SHP77 (cell line): Measurements from ENCODE around the gene POLQ.
"Not testable (repeated sequence)": the region's sequence is repeated elsewhere in the genome, so short reads cannot be mapped to it uniquely, and the experiment has no call there.

ENCODE experiments used
- DNase-seq, 2 experiments: peaks; one replicate each; lab custom pipeline; 2025; lab: John Stamatoyannopoulos, UW

Gene POLQ

DNA sequence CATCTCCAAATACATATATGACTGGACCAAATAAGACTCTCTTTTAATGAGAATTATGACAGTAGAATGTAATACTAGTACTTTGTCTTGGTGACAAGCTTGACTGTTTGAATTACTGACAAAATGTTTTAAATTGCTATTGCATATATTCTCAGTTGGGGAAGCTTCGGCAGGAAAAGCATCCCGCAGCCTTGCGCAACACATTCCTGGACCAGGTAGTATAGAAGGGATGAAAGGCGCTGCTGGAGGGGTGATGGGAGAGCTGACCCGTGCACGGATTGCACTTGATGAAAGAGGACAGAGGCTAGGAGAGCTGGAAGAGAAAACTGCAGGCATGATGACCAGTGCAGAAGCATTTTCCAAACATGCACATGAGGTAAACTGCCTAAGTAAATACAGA lies 127.6 kb downstream of the POLQ start:
- no peak for DNase-seq

DNA sequence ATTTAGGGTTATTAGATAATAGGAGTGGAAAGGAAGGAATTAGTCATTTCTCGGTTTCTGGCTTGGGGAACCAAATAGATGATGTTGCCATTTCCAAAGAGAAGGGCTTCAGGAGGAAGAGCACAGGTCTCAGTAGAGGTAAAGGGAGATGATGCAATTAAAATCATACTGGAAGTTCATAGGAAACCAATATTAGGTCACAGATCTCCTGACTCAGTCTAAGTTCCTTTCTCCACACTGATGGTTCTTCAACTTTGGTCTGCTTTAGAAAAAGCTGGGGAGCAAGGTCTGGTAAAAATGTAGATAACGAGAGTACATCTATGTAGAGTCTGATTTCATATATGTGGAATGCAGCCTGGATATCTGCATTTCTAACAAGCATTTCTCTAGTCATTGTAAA lies 130.9 kb downstream of the POLQ start:
- DNase-seq, result no peak

DNA sequence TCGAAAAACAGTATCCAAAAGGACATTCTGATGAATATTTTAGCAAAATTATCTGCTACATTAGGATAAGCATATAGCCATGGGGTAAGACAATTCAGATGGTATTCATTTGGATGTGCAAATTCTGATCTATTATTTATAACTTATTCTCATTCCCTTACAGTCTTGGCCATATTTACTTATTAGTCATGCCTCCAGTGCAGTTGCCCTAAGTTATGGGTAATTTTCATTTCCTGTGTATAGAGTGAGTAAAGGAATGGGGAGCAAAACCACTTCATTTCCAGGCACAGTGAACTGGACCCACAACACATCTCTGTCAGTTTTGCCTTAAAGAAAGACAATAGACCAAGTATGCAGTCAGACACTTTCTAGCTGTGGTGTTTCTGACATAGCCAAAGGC lies 134.3 kb downstream of the POLQ start:
- no peak for DNase-seq

DNA sequence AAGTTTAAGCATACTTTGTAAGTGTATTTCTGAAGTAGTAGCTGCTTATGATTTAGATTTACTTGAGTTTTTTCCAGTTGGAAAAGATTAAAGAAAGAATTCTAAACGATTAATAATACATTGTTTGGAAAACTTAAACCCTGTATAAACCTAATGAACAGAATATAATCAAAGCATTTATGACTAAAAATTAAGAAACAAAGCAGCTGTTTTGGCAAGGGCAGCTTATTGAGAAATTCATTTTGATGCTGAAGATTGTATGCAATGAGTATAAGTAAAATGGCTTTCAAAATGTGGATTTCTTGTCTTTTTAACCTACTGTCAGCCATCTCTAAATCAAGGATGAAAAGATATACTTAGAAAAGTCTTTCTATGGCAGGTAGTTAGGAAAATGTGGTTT lies 140.2 kb downstream of the POLQ start:
- DNase-seq, result no peak

DNA sequence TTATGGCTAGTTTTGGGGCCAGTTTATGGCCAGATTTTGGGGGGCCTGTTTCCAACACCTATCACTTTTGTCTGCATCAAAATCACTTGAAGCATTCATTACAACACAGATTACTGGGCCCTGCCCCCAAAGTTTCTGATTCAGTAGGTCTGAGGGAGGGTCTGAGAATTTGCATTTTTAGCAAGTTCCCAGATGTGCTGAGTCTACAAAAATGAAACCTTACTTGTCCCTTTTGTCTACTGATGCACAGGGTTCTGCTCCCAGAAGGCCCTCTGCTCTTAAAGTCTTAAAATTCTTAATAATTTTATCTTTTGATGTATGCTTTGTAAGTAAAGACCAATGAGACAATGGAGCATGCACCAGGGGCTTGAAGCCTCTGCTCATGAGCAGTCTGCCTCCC lies 146.0 kb downstream of the POLQ start:
- no peak for DNase-seq

DNA sequence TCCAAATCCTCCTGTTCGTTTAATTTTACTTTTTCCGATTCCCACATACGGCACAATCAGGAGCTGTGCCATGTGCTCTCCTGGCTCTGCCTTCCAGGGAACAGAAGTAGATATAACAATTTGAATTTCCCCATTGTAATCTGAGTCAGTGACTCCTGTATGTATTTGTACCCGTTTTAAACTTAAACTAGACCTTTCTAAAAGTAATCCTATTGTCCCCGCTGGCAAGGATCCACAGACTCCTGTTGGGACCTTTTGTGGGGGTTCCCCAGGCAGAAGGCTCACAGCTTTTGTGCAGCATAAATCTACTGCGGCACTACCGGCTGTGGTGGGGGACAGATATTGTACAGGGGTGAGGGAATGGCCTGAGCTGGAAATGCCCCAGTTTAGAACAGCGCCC lies 147.7 kb downstream of the POLQ start:
- not testable (repeated sequence) for DNase-seq

DNA sequence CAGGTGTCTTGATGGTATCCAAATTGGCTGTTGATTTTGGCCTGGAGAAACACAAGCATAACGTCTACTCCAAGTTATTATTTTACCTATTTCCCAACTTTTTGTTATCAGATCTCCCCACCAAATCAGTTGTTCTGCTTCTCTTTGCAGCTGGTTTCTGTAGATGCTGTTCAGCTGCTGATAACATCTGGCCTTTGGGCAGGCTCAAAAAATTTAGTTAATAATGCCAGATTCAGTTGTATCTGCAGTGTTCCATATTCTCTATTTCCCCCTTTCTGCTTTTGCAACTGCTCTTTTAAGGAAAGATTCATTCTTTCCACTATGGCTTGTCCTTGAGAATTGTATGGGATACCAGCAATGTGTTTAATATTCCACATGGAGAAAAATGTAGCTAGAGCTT lies 149.8 kb downstream of the POLQ start:
- DNase-seq, result not testable (repeated sequence)

DNA sequence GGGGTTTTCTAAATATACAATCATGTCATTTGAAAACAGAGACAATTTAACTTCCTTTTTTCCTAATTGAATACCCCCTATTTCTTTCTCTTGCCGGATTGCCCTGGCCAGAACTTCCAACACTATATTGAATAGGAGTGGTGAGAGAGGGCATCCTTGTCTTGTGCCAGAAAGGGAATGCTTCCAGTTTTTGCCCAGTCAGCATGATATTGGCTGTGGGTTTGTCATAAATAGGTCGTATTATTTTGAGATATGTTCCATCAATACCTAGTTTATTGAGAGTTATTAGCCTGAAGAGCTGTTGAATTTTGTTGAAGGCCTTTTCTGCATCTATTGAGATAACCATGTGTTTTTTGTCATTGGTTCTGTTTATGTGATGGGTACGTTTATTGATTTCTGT lies 157.5 kb downstream of the POLQ start:
- DNase-seq, result not testable (repeated sequence)
